ENCODE measurements around the gene ARFGEF3.

ARFGEF3 gene

DNA sequence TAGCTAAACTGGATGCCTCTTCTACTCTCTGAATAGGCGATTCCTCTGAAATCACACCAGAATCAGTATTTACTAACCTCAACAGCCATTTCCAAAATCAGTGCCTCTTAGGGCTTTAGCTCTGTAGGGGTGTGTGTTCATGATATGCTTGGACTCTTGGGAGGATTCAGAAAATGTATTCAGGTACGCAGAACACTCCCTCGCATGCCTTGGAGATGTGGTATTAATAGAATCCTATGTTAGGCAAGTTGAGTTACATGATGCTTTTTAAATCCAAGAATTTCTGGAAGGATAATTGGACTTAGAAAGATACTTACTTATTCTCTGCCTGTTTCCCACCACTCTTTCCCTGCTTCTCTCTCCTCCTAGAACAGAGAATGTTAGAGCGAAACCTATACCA, 88.3 kb downstream of the ARFGEF3 start:
- no peak overlapping the region for H3K4me3 ChIP-seq (replicated peaks in 1 of 2; ENCODE audit: low read depth in 2 of 2, low read length in 2 of 2)
- DNase-seq (ENCODE audit: low read depth in 2 of 2) = no peak
- no peak for TF ChIP-seq CTCF (IDR thresholded peaks at IDR 0.05; ENCODE audit: low read depth, low read length)

DNA sequence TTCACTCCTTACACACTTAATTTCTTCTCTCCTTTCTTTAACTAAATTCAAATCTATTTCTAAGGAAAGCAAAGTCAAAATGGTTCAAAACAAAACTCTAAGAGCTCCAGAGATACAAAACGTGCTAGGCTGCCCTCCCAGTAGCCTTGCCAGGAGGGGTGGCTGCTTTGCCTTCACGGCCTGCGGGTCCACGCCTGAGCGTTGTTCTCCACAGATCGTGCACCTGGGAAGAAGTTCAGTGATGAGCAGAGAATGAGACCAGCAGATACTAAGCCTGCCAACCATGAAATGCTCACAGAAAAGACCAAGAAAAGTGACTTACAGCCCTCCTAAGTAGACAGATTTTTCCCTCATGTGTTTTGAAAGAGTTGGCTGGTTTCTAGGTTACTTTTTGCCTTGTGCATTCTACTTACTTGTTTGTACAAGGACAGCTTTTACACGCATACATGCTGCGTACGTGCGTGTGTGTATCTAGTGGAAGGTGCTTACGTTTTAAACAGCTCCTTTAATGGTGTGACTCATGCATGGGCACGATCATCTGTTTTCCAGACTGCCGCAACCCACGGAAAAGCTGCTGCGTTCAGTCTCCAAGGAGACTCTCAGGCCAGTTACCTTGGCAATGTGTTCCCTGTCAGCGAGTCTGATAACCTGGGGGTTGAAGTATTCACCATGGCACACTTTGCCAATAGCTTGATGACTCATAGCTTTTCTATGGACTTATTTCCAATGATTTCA, 88.9 kb downstream of the ARFGEF3 start:
- no peak for TF ChIP-seq CTCF (IDR thresholded peaks at IDR 0.05; ENCODE audit: low read depth, low read length)
- H3K4me3 ChIP-seq (replicated peaks in 1 of 2; ENCODE audit: low read depth in 2 of 2, low read length in 2 of 2) = peak overlapping the region in 1 of 2 donors; percentile 2
- DNase-seq (ENCODE audit: low read depth in 2 of 2) = peak; percentile 76 to 94

- no peak overlapping the region for H3K4me3 ChIP-seq (replicated peaks in 1 of 2; ENCODE audit: low read depth in 2 of 2, low read length in 2 of 2)
- DNase-seq (ENCODE audit: low read depth in 2 of 2) = no peak
- no peak for TF ChIP-seq CTCF (IDR thresholded peaks at IDR 0.05; ENCODE audit: low read depth, low read length)
Measured at GRCh38 chr6:138253731-138254130, 92.0 kb downstream of the ARFGEF3 start.

DNA sequence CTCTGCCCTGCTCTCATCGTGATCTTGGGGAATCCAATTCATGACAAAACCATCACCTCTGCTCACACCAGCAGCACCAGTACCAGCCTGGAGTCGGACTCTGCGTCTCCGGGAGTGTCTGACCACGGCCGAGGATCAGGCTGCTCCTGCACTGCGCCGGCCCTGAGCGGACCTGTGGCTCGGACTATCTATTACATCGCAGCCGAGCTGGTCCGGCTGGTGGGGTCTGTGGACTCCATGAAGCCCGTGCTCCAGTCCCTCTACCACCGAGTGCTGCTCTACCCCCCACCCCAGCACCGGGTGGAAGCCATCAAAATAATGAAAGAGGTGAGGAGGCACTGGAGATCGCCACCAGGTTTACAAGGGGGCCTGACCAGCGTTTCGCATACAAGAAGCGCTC, 93.7 kb downstream of the ARFGEF3 start:
- no peak overlapping the region for H3K4me3 ChIP-seq (replicated peaks in 1 of 2; ENCODE audit: low read depth in 2 of 2, low read length in 2 of 2)
- DNase-seq (ENCODE audit: low read depth in 2 of 2) = no peak
- no peak for TF ChIP-seq CTCF (IDR thresholded peaks at IDR 0.05; ENCODE audit: low read depth, low read length)

DNA sequence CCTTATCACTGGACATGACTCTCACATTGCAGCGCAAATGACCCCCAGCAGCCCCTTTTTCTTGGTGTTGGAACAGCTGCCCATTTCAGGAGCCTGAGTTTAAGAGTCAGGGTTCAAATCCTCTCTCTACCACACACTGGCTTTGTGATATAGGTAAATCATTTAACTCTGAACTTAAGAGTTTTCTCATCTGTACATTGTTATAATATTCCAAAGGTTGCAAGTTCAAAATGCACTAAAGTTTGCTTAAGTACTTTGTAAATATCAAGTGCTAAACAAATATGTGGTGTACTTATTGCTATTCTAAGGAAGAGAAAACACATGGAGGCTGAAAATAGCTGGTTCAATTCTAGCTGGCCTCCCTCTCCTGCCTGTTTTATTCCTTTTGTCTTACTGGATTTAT, 95.9 kb downstream of the ARFGEF3 start:
- no peak overlapping the region for H3K4me3 ChIP-seq (replicated peaks in 1 of 2; ENCODE audit: low read depth in 2 of 2, low read length in 2 of 2)
- no peak for TF ChIP-seq CTCF (IDR thresholded peaks at IDR 0.05; ENCODE audit: low read depth, low read length)
- no peak for DNase-seq (ENCODE audit: low read depth in 2 of 2)

- no peak overlapping the region for H3K4me3 ChIP-seq (replicated peaks in 1 of 2; ENCODE audit: low read depth in 2 of 2, low read length in 2 of 2)
- no peak for TF ChIP-seq CTCF (IDR thresholded peaks at IDR 0.05; ENCODE audit: low read depth, low read length)
- DNase-seq (ENCODE audit: low read depth in 2 of 2) = no peak
Measured at GRCh38 chr6:138258197-138258596, 96.5 kb downstream of the ARFGEF3 start.

DNA sequence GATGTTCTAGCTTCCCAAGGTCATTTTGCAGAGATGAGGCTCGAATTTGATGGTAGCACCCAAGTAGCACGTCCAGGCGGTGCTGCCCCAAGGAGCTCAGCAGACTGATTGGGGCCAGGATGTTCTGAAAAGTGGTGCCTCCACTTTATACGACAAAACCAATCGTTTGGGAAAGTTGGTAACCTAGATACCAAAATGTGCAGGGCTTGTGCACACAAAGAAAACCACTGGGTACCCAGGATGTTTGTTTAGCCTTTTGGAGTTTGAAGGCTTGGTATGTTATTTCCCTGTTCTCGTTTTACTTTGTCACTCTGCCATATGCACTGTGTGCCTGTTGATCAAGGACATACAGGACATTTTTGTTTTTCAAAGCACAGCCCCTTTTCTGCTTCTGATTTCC, 97.3 kb downstream of the ARFGEF3 start:
- no peak for TF ChIP-seq CTCF (IDR thresholded peaks at IDR 0.05; ENCODE audit: low read depth, low read length)
- DNase-seq (ENCODE audit: low read depth in 2 of 2) = no peak
- no peak overlapping the region for H3K4me3 ChIP-seq (replicated peaks in 1 of 2; ENCODE audit: low read depth in 2 of 2, low read length in 2 of 2)

Measured in cardiac fibroblast (primary cell).